Liver (tissue), 3 donors: ENCODE results near the gene GRK5.

Experiments
- CTCF ChIP-seq: fragments of 150-350 bp; IDR thresholded peaks from 2 replicates; pipeline ENCODE4 v1.5.1; 2017; ENCODE audit warnings: improper control_type of control experiment, low read depth, low read length; ENCODE audit not compliant: missing input control
- JUND ChIP-seq, 2 donors: IDR thresholded peaks; 2 replicates each; pipeline ENCODE4 v1.6.1; 2016; ENCODE audit warnings: antibody characterized with exemption in 2 of 2
- SP1 ChIP-seq: IDR thresholded peaks from 2 replicates; pipeline ENCODE4 v1.6.1; 2018; ENCODE audit warnings: antibody characterized with exemption, mild to moderate bottlenecking
- YY1 ChIP-seq: IDR thresholded peaks from 2 replicates; pipeline ENCODE4 v1.6.1; 2016; ENCODE audit warnings: antibody characterized with exemption, mild to moderate bottlenecking
- donor health status: healthy.
- donor health status: healthy.

GRCh38 chr10:119225083-119225658 lies 17.8 kb downstream of the GRK5 start:
- no peak for TF ChIP-seq JUND (IDR thresholded peaks at IDR 0.05)
- TF ChIP-seq CTCF: no peak
- TF ChIP-seq SP1: no peak
- no peak for TF ChIP-seq YY1
